T-cell (primary cell): ENCODE results near the gene TRIM32. TPM values are rescaled to one million over a fixed set of nuclear protein-coding genes. Genes with fewer than 3 reads are reported as not detected.

Experiments used
- ATAC-seq, 4 experiments: fragments of 200-7000 bp in 3 of 4; fragments of 150-1000 bp in 1 of 4; cut with Tn5 transposase; replicated peaks in 1 of 4; 1 replicate in 3 of 4; 2 replicates in 1 of 4; pipeline ENCODE4 v1.10.0; 2021; ENCODE audit warnings: moderate library complexity in 3 of 4, mild to moderate bottlenecking in 2 of 4, moderate number of reproducible peaks in 1 of 4
- CTCF ChIA-PET, 2 donors: fragments of 300-600 bp; sonication (Branson Sonifier 250); formaldehyde crosslinking; loops; one replicate each; lab custom pipeline; 2022; ENCODE audit warnings: antibody characterized with exemption in 2 of 2; lab: Charles Lee
- POLR2A ChIA-PET, 2 donors: fragments of 300-600 bp; sonication (Branson Sonifier 250); formaldehyde crosslinking; loops; one replicate each; lab custom pipeline; 2022; ENCODE audit warnings: antibody characterized with exemption in 2 of 2; lab: Charles Lee
- DNase-seq, 35 experiments: peaks; one replicate each; pipeline versions ENCODE4 v3.0.0 to v3.0.0-alpha.2; 2013 to 2023
- H3K27ac ChIP-seq: one replicate; pipeline ENCODE4 v1.5.1; 2013; ENCODE audit warnings: low read length
- H3K27me3 ChIP-seq, 2 experiments: replicated peaks in 1 of 2; 1 replicate in 1 of 2; 2 replicates in 1 of 2; pipeline versions ENCODE4 v1.6.1 to v1.7.0; 2013; ENCODE audit warnings: low read length in 1 of 2, mixed read lengths in 1 of 2; ENCODE audit not compliant: control insufficient read depth in 2 of 2, insufficient read depth in 2 of 2; ENCODE audit errors: extremely low read depth in 1 of 2
- H3K36me3 ChIP-seq, 2 donors: 1 replicate in 1 of 2; 2 replicates in 1 of 2; pipeline versions ENCODE4 v1.6.1 to v1.7.0; 2013; ENCODE audit warnings: low read length in 1 of 2; ENCODE audit not compliant: control insufficient read depth in 2 of 2, insufficient read depth in 1 of 2; ENCODE audit errors: extremely low read depth in 1 of 2
- H3K4me1 ChIP-seq, 2 experiments: 1 replicate in 1 of 2; 2 replicates in 1 of 2; pipeline versions ENCODE4 v1.6.1 to v1.7.0; 2013; ENCODE audit warnings: low read length in 2 of 2, mixed read lengths in 1 of 2; ENCODE audit not compliant: insufficient read depth in 2 of 2, control insufficient read depth in 1 of 2; ENCODE audit errors: extremely low read depth in 1 of 2
- H3K4me3 ChIP-seq, 2 donors: 1 replicate in 1 of 2; 2 replicates in 1 of 2; pipeline versions ENCODE4 v1.5.1 to v1.7.0; 2013; ENCODE audit warnings: mild to moderate bottlenecking in 2 of 2, low read length in 1 of 2, moderate library complexity in 1 of 2; ENCODE audit not compliant: control insufficient read depth in 1 of 2; ENCODE audit errors: extremely low read depth in 1 of 2
- H3K9me3 ChIP-seq: 2 replicates; pipeline ENCODE4 v1.7.0; 2013
- H3K27ac Mint-ChIP-seq, 2 donors: one replicate each; pipeline ENCODE4 v1.8.0; 2020 to 2021; ENCODE audit warnings: mild to moderate bottlenecking in 2 of 2, mixed read lengths in 2 of 2
- H3K27me3 Mint-ChIP-seq, 2 donors: one replicate each; pipeline ENCODE4 v1.8.0; 2021 to 2022; ENCODE audit warnings: mixed read lengths in 2 of 2
- H3K36me3 Mint-ChIP-seq: one replicate; pipeline ENCODE4 v1.8.0; 2021; ENCODE audit warnings: mixed read lengths
- H3K4me1 Mint-ChIP-seq, 3 donors: one replicate each; pipeline ENCODE4 v1.8.0; 2020 to 2022; ENCODE audit warnings: mixed read lengths in 3 of 3, mild to moderate bottlenecking in 1 of 3
- H3K4me3 Mint-ChIP-seq, 3 donors: one replicate each; pipeline ENCODE4 v1.8.0; 2020 to 2022; ENCODE audit warnings: mild to moderate bottlenecking in 3 of 3, mixed read lengths in 3 of 3, moderate library complexity in 3 of 3
- H3K9me3 Mint-ChIP-seq, 3 donors: one replicate each; pipeline ENCODE4 v1.8.0; 2020 to 2022; ENCODE audit warnings: mixed read lengths in 3 of 3
- WGBS: methylation state at CpG from one replicate; pipeline ENCODE4 v1.1.5; 2013; ENCODE audit warnings: missing lambda C conversion rate; ENCODE audit not compliant: insufficient coverage; 5-methylcytosine and 5-hydroxymethylcytosine counted together
- total RNA-seq, 35 experiments: library from RNA in 6 of 35; stranded (reverse) in 6 of 35; fragments of 120-200 nt in 1 of 35; gene quantifications; one replicate each; pipeline versions ENCODE4 v1.2.1 to v1.2.4 and lab custom pipeline; 2013 to 2026

The TRIM32 gene
- total RNA-seq, 5 donors from 2014 or later (not counting 1 experiment from before 2014, with no cell fraction given) = 7.7 to 23.4 (median 19.8) TPM

DNA sequence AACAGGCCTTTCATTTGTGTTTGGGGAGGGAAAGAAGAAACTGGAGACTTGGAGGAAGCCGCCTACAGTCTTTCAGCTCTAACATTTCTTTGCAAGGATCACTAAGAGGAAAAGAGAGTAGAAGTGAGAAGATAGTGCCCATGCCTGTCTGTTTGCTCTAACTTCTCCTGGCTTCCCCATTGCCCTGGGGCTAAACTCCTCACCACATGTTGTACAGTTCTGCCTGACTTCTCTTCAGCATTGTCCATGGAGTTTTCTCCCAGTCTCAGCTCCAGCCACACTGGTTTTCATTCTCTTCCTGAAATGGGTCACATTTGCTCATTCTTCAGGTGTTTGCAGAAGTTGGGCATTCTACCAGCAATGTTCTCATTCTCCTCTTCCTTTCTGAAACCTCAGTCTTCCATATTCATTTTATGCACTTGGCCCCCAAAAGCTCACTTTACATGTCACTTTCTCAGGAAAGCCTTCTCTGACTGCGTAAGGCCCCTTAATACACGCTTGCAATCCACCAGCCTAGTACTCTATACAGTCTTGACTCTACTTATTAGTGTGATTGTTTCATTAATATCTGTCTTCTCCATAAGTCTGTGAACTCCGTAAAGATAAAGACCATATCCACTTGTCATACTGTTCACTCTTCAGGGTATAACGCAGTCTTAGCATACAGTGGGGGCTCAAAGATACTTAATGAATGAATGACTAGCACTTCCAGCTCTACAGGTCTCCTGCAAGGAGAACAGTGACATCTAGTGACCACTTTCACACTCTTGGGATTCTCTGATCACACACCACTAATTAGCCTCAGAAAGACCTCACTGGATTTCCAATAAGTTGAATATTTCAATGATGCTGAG, 40.2 kb upstream of the TRIM32 start:
- Histone ChIP-seq H3K36me3 (no peaks in the 10 kb centered on the region), H3K27ac (no peak overlapping the region), H3K4me1 (no peaks in the 10 kb centered on the region), H3K9me3 (no peaks in the 10 kb centered on the region), H3K4me3 (no peak overlapping the region), H3K27me3 (no peaks in the 10 kb centered on the region)
- Mint-ChIP-seq H3K27ac (no peak overlapping the region), H3K27me3 (no peaks in the 10 kb centered on the region), H3K4me3 (no peak overlapping the region), H3K9me3 (no peaks in the 10 kb centered on the region), H3K4me1 (no peaks in the 10 kb centered on the region), H3K36me3 (peaks cover 35% of the 10 kb centered on the region)
- ATAC-seq (no peak), DNase-seq (no peak)
- no CpG with 5 or more reads among the region's 5 CpGs for WGBS
- CTCF ChIA-PET = no interaction called here
- POLR2A ChIA-PET = no interaction called here

GRCh38 chr9:116647515-116647809, 39.6 kb upstream of the TRIM32 start:
- H3K27me3 ChIP-seq = no peaks in the 10 kb centered on the region
- H3K9me3 Mint-ChIP-seq = no peaks in the 10 kb centered on the region
- H3K27ac ChIP-seq = no peak overlapping the region
- peaks cover 35% of the 10 kb centered on the region for H3K36me3 Mint-ChIP-seq
- DNase-seq = no peak
- POLR2A ChIA-PET = no interaction called here
- no peak overlapping the region for H3K4me3 ChIP-seq
- H3K27me3 Mint-ChIP-seq = no peaks in the 10 kb centered on the region
- no peaks in the 10 kb centered on the region for H3K36me3 ChIP-seq
- H3K9me3 ChIP-seq = no peaks in the 10 kb centered on the region
- WGBS = 100% methylated on average over 1 of the region's 4 CpGs
- CTCF ChIA-PET = no interaction called here
- no peaks in the 10 kb centered on the region for H3K4me1 Mint-ChIP-seq
- ATAC-seq = no peak
- no peak overlapping the region for H3K27ac Mint-ChIP-seq
- no peak overlapping the region for H3K4me3 Mint-ChIP-seq
- H3K4me1 ChIP-seq = no peaks in the 10 kb centered on the region

- Histone ChIP-seq H3K36me3 (no peaks in the 10 kb centered on the region), H3K27me3 (no peaks in the 10 kb centered on the region), H3K27ac (no peak overlapping the region), H3K4me3 (no peak overlapping the region), H3K9me3 (no peaks in the 10 kb centered on the region), H3K4me1 (no peaks in the 10 kb centered on the region)
- H3K27me3 Mint-ChIP-seq = no peaks in the 10 kb centered on the region
- H3K9me3 Mint-ChIP-seq = no peaks in the 10 kb centered on the region
- H3K27ac Mint-ChIP-seq = no peak overlapping the region
- ATAC-seq (no peak), DNase-seq (no peak)
- ChIA-PET CTCF (no interaction called here), POLR2A (no interaction called here)
- H3K36me3 Mint-ChIP-seq = peaks cover 18% of the 10 kb centered on the region
- 33% methylated on average over 1 of the region's 7 CpGs for WGBS
- H3K4me3 Mint-ChIP-seq = no peak overlapping the region
- no peaks in the 10 kb centered on the region for H3K4me1 Mint-ChIP-seq
Measured at GRCh38 chr9:116653348-116654058, 33.6 kb upstream of the TRIM32 start.

- Mint-ChIP-seq H3K36me3 (peaks cover 18% of the 10 kb centered on the region), H3K4me1 (no peaks in the 10 kb centered on the region), H3K27me3 (no peaks in the 10 kb centered on the region), H3K9me3 (no peaks in the 10 kb centered on the region), H3K4me3 (no peak overlapping the region), H3K27ac (no peak overlapping the region)
- Histone ChIP-seq H3K4me3 (no peak overlapping the region), H3K9me3 (no peaks in the 10 kb centered on the region), H3K27me3 (no peaks in the 10 kb centered on the region), H3K4me1 (no peaks in the 10 kb centered on the region), H3K36me3 (no peaks in the 10 kb centered on the region), H3K27ac (no peak overlapping the region)
- CTCF ChIA-PET = no interaction called here
- POLR2A ChIA-PET = no interaction called here
- no CpG with 5 or more reads among the region's 3 CpGs for WGBS
- ATAC-seq = no peak
- no peak for DNase-seq
Measured at GRCh38 chr9:116654059-116654355, 33.1 kb upstream of the TRIM32 start.

DNA sequence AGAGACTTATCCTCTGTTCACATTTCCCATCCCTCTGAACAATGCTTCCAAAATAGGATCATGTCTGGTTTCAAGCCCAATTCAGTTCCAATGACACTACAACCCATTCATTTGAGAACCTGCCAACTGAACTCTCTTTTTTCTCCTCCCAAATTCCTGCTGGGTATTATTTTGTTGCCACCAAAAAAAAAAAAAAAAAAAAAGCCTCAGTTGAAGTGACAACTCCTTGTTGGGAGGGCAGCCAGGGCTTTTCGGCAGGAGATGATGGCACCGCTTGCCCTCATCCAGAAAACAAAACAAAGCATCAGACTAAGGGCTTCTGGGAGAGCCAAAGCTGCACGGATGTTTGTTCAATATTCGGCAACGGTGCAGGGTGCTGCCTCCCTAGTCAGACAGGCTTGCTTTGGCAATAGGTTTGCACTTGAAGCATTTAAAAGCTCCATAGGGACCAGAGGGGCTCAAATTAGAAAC, 30.6 kb upstream of the TRIM32 start:
- H3K27ac ChIP-seq = no peak overlapping the region
- Mint-ChIP-seq H3K36me3 (peaks cover 1% of the 10 kb centered on the region), H3K9me3 (no peaks in the 10 kb centered on the region), H3K27me3 (no peaks in the 10 kb centered on the region), H3K4me3 (no peak overlapping the region), H3K4me1 (no peaks in the 10 kb centered on the region), H3K27ac (no peak overlapping the region)
- no peak overlapping the region for H3K4me3 ChIP-seq
- H3K27me3 ChIP-seq = no peaks in the 10 kb centered on the region
- no peaks in the 10 kb centered on the region for H3K9me3 ChIP-seq
- ChIA-PET POLR2A (no interaction called here), CTCF (no interaction called here)
- WGBS = 87% methylated on average over 3 of the region's 5 CpGs
- H3K4me1 ChIP-seq = no peaks in the 10 kb centered on the region
- DNase-seq (no peak), ATAC-seq (no peak)
- no peaks in the 10 kb centered on the region for H3K36me3 ChIP-seq

- ATAC-seq (no peak), DNase-seq (no peak)
- ChIA-PET CTCF (no interaction called here), POLR2A (no interaction called here)
- no peaks in the 10 kb centered on the region for H3K9me3 Mint-ChIP-seq
- Histone ChIP-seq H3K36me3 (no peaks in the 10 kb centered on the region), H3K27ac (no peak overlapping the region), H3K9me3 (no peaks in the 10 kb centered on the region), H3K4me3 (no peak overlapping the region), H3K4me1 (no peaks in the 10 kb centered on the region), H3K27me3 (no peaks in the 10 kb centered on the region)
- H3K4me3 Mint-ChIP-seq = no peak overlapping the region
- H3K27me3 Mint-ChIP-seq = no peaks in the 10 kb centered on the region
- 80% methylated on average over 1 of the region's 2 CpGs for WGBS
- no peaks in the 10 kb centered on the region for H3K36me3 Mint-ChIP-seq
- no peak overlapping the region for H3K27ac Mint-ChIP-seq
- H3K4me1 Mint-ChIP-seq = no peaks in the 10 kb centered on the region
Measured at GRCh38 chr9:116656977-116657376, 30.1 kb upstream of the TRIM32 start.
